Measurements from ENCODE around the gene RAB7B.
"Not testable (repeated sequence)": the region's sequence is repeated elsewhere in the genome, so short reads cannot be mapped to it uniquely, and the experiment has no call there.

Gene RAB7B

DNA sequence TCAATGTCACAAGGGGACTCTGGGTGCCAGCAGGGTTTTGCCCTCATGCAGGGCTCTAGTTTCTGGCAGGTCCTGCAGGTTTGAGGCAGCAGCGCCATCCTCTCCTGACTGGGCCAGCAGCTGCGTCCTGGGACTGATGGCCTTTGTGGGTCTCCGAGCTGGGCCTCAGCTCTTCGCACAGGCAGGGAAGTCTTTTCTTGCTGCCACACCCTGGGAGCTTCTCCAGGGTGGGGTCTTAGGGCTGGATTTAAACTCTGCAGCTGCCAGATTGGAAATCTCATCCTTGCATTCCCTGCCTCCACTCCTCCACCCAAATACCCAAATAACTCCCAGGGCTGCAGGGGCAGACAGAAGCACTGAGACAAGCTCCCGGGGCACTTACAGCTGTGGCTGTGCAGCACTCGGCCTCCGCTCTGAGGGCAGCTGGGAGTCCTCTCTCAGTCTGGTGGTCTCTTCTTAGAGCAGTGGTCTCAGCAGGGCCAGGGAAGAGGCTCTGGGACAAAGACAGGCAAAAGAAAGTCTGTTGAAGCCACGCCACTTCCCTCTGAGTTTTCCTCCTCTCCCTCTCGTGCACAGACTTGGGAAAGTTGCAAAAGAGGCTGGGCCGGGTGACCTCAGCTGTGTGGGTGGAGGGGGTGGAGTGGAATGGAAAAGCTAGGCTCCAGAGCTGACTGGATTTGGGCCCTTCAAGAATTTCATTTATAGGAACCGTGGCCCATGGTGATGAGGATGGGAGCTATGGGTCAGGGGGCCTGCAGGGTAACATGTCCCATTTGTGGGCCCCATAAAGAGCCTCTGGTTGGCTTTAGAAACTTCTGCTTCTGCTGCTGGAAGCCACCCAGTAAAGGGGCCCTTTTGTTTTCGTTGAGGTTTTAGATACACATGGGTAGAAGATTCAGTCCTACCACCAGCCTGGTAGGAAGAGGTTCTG lies at the start of gene RAB7B:
RAB7B (minus strand) TSS at position 525 of the 931 bp plus-strand sequence. CDS start 9,260 bp downstream, outside the sequence.
- no peak for DNase-seq (ENCODE audit: low read depth in 1 of 2, low spot score in 1 of 2)

- DNase-seq (ENCODE audit: low read depth in 1 of 2, low spot score in 1 of 2), result not testable (repeated sequence)
These were observed 49.2 kb upstream of the RAB7B start for GRCh38 chr1:206052231-206052865.

- DNase-seq (ENCODE audit: low read depth in 1 of 2, low spot score in 1 of 2), result peak in 1 of 2 donors; percentile 3
These were observed 47.5 kb upstream of the RAB7B start for GRCh38 chr1:206050655-206051235.

GRCh38 chr1:206049919-206050600 lies 46.9 kb upstream of the RAB7B start:
- no peak for DNase-seq (ENCODE audit: low read depth in 1 of 2, low spot score in 1 of 2)

GRCh38 chr1:206049293-206049692 lies 46.1 kb upstream of the RAB7B start:
- no peak for DNase-seq (ENCODE audit: low read depth in 1 of 2, low spot score in 1 of 2)

DNA sequence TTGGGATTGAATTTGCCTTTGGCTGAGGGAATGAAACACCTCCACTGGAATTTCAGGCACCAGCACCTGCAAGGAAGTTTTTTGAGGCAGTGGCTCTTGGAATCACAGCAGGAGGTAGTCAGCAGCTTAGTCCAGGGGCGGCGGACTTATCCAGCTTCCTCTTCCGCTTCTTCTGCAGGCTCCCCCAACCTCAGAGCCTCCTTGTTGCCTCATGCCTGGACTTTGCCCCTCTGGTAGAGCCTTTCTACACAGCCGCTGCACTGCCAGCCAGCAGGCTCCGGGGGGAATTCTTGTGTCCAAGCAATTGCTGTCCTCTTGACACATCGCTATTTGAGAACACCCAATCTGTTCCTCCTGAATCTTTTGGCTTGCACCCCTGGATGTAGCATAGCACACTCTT lies 45.4 kb upstream of the RAB7B start:
- no peak for DNase-seq (ENCODE audit: low read depth in 1 of 2, low spot score in 1 of 2)

DNA sequence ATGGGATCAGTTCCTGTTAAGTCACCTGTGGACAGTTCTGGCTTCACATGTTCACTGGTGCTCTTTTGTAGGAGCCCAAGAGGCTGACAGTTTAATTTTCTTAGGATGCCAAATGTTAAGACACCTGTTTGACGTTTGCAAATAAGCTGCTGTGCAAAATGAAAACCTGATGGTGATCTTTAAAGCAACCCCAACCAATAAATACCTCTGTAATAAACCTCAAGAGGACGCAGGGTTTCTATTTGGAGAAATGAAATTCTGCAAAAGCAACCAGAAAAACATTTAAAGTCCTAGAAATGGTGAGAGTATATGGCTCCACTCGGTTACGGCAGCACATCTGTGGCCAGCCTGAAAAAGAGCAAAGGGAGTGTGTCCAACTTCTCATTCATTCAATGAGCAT lies 44.1 kb upstream of the RAB7B start:
- DNase-seq (ENCODE audit: low read depth in 1 of 2, low spot score in 1 of 2), result no peak

DNA sequence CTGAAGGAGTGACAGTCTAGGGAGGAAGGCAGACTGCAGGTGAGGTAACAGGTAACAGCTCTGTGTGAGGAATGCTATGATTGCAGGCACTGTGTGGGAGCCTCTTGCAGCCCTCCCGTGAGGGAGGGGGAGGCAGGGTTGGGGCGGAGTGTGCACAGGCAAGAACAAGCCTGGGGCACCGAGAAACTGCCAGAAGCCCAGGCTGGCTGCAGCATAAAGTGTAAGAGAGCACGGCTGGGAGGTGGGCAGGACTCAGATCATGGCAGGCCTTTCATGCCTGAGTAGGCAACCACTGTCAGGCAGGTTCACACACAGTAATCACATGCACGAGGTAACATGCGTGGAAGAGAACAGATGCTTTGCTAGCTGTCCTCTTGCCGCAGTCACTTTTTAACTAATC lies 38.4 kb upstream of the RAB7B start:
- no peak for DNase-seq (ENCODE audit: low read depth in 1 of 2, low spot score in 1 of 2)

GRCh38 chr1:206040328-206040727 lies 37.1 kb upstream of the RAB7B start:
- no peak for DNase-seq (ENCODE audit: low read depth in 1 of 2, low spot score in 1 of 2)

DNA sequence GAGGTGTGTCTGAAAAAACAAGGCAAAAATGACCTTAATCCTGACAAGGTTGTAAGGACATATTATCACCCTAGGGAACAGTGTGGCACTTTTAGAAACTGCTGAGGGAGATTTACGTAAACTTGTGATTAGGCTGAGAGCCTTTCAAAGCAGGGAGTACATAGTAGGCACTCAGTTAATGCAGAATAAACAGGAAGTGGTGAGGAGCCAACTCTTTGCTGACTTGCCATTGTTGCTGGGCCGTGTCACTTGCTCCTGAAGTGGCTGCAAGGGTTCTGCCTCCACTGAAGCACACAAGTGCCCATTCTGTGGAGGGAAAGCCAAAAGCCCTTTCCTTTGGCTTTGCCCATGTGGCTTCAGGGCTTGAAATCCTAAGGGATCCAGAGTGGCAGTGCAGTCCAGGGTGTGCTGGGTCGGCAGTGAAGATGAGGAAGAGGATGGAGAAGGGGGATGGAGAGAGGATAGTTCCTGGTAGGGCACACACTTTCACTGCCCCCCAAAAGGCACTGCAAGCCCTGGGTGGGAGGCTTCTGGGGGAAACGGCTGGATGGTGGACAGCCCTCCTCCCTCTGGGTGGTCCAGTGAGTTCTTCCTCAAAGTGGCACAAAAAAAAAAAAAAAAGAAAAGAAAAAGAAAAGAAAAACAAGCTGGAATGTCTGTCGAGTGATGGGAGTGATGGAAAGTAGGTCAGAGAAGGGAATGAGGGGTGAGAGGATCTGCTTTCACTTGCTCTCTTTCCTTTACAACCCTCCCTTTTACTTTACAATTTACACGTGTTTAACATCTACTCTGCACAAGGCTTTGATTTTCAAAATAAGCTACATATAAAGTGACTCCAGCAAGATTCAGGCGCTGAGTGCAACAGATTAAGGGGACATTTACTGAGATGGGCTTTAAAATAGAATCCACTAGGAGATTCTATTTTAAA lies 36.1 kb upstream of the RAB7B start:
- DNase-seq (ENCODE audit: low read depth in 1 of 2, low spot score in 1 of 2), result no peak

GRCh38 chr1:206037581-206037980 lies 34.4 kb upstream of the RAB7B start:
- no peak for DNase-seq (ENCODE audit: low read depth in 1 of 2, low spot score in 1 of 2)

DNA sequence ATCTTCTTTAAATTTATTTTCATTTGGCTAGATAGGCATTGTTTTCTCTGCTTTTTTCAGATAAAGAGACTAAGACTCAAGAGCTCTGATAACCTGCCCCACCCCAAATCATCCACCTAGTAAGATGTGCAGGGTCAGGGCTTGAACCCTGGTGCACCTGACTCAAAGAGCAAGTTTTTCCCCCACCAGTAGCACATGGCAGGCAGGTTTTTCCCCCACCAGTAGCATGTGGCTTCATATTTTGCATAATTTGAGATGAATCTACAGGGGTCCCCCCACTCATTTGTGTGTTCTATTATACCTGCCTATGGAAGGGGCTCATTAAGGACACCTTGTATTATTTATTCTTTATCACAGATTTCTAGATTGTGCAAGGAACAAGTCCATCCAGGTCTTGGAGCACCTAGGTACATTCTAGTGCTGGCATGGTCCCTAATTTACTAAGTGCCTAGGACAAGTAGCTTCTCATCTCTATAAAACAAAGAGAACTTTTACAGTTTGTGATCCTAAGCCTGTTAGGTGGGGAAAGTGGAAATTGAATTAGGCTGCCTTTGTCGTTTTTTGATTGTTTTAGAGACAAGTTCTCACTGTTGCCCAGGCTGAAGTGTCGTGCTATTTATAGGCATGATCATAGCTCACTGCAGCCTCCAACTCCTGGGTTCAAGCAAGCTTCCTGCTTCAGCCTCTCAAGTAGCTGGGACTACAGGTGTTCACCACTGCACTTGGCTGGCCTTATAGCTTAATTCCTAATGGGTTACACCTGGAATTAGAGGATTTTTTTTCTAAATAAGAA lies 33.7 kb upstream of the RAB7B start:
- DNase-seq (ENCODE audit: low read depth in 1 of 2, low spot score in 1 of 2), result no peak

DNA sequence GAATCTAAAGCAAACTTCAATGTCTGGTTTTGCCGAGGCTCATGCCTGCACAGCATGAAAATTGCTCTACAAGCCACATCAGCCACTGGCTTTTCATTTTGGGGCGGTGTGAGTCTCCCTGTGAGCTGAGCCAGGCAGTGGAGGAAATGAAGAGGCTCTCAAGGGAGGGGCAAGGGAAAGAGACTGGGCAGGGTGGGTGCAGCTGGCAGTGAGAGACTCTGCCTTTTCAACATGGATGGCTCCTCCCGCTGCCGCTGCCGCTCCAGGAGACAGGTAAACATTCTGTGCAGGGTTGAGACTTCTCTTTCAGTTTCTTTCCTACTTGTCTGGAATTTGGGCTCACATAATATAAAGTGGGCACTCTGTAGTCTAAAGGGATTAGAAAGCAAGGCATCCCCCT lies 31.8 kb upstream of the RAB7B start:
- no peak for DNase-seq (ENCODE audit: low read depth in 1 of 2, low spot score in 1 of 2)

- no peak for DNase-seq (ENCODE audit: low read depth in 1 of 2, low spot score in 1 of 2)
These were observed 29.4 kb upstream of the RAB7B start for GRCh38 chr1:206032380-206033140.

GRCh38 chr1:206030714-206031113 lies 27.5 kb upstream of the RAB7B start:
- DNase-seq (ENCODE audit: low read depth in 1 of 2, low spot score in 1 of 2), result peak; percentile 29 to 33

GRCh38 chr1:206030191-206030590 lies 27.0 kb upstream of the RAB7B start:
- no peak for DNase-seq (ENCODE audit: low read depth in 1 of 2, low spot score in 1 of 2)

- DNase-seq (ENCODE audit: low read depth in 1 of 2, low spot score in 1 of 2), result no peak
These were observed 26.3 kb upstream of the RAB7B start for GRCh38 chr1:206029484-206029883.

DNA sequence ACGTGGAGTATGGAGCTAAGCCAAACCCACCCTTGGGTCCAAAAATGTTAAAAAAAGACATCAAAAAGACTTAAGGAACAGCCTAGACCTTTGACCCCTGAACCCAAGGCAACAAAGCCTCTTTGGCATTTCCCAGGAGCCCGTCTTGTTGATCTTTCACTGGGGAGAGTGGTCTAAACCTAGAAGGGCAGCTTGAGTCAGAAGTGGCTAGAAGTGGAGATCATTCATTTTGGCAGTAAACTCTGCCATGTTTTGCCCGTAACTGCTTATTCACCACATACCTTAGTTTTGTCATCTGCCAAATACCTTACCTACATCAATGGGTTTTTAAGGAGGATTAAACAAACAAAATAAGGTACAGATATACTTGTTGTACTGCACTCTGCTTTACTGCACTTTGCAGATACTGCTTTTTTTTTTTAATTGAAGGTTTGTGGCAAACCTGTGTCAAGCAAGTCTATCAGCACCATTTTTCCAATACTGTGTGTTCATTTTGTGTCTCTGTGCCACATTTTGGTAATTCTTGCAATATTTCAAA lies 22.2 kb upstream of the RAB7B start:
- DNase-seq (ENCODE audit: low read depth in 1 of 2, low spot score in 1 of 2), result no peak

- DNase-seq (ENCODE audit: low read depth in 1 of 2, low spot score in 1 of 2), result no peak
These were observed 20.5 kb upstream of the RAB7B start, which contains the start of gene CTSE for GRCh38 chr1:206023695-206024094. Gene CTSE, minus strand, starts transcription at chr1:206023895. Its CDS starts 104 bp downstream, at chr1:206023791.
